MCF 10A (cell line): ENCODE results near the gene DAAM1. TPM values are rescaled to one million over a fixed set of nuclear protein-coding genes. Genes with fewer than 3 reads are reported as not detected.

Experiments used
- BruUV-seq: library from RNA; stranded (reverse); fragments of 400-500 nt; replicated peaks from 2 replicates; lab custom pipeline; 2021; lab: Mats Ljungman, UMichigan
- CTCF ChIA-PET: fragments of 300-600 bp; sonication (Branson Sonifier 250); formaldehyde crosslinking; extraction: SDS; loops from one replicate; lab custom pipeline; 2021; ENCODE audit warnings: antibody characterized with exemption, inconsistent platforms; lab: Yijun Ruan, JAX
- POLR2A ChIA-PET: fragments of 300-600, 350-650 bp; sonication (Branson Sonifier 250); formaldehyde crosslinking; extraction: SDS; loops from one replicate; lab custom pipeline; 2020; ENCODE audit warnings: antibody characterized with exemption, inconsistent platforms; lab: Yijun Ruan, JAX
- DNase-seq: peaks from one replicate; pipeline ENCODE4 v3.0.0-alpha.2; 2018; ENCODE audit not compliant: unreplicated experiment
- H3K27ac Mint-ChIP-seq: one replicate; pipeline ENCODE4 v1.8.0; 2022; ENCODE audit warnings: mild to moderate bottlenecking, low read depth, mixed read lengths; ENCODE audit not compliant: unreplicated experiment
- H3K27me3 Mint-ChIP-seq: one replicate; pipeline ENCODE4 v1.8.0; 2022; ENCODE audit warnings: mixed read lengths; ENCODE audit not compliant: insufficient read depth, unreplicated experiment
- H3K36me3 Mint-ChIP-seq: one replicate; pipeline ENCODE4 v1.8.0; 2022; ENCODE audit warnings: mild to moderate bottlenecking, moderate library complexity, mixed read lengths; ENCODE audit not compliant: insufficient read depth, unreplicated experiment
- H3K4me1 Mint-ChIP-seq: one replicate; pipeline ENCODE4 v1.8.0; 2022; ENCODE audit warnings: mixed read lengths; ENCODE audit not compliant: insufficient read depth, unreplicated experiment
- H3K4me3 Mint-ChIP-seq: one replicate; pipeline ENCODE4 v1.8.0; 2022; ENCODE audit warnings: mild to moderate bottlenecking, moderate library complexity, mixed read lengths; ENCODE audit not compliant: unreplicated experiment
- H3K9me3 Mint-ChIP-seq: one replicate; pipeline ENCODE4 v1.8.0; 2022; ENCODE audit warnings: mixed read lengths; ENCODE audit not compliant: unreplicated experiment
- intact Hi-C: fragments of 100-400 bp; cut with micrococcal nuclease; formaldehyde crosslinking; loops from 2 replicates; pipeline ENCODE4 v1.14.1; 2022
- total RNA-seq: library from RNA; stranded (reverse); gene quantifications from 2 replicates; pipeline ENCODE4 v1.2.3, GENCODE V29; 2022
- TF ChIP-seq, protein P1 (sequence below): fragments of 200-600 bp; IDR thresholded peaks from one replicate; pipeline ENCODE4 v1.8.0; 2022; ENCODE audit warnings: antibody characterized with exemption, mild to moderate bottlenecking; ENCODE audit not compliant: unreplicated experiment

DAAM1 gene
- total RNA-seq, 1 experiment from 2014 or later: 27.4 TPM

DNA sequence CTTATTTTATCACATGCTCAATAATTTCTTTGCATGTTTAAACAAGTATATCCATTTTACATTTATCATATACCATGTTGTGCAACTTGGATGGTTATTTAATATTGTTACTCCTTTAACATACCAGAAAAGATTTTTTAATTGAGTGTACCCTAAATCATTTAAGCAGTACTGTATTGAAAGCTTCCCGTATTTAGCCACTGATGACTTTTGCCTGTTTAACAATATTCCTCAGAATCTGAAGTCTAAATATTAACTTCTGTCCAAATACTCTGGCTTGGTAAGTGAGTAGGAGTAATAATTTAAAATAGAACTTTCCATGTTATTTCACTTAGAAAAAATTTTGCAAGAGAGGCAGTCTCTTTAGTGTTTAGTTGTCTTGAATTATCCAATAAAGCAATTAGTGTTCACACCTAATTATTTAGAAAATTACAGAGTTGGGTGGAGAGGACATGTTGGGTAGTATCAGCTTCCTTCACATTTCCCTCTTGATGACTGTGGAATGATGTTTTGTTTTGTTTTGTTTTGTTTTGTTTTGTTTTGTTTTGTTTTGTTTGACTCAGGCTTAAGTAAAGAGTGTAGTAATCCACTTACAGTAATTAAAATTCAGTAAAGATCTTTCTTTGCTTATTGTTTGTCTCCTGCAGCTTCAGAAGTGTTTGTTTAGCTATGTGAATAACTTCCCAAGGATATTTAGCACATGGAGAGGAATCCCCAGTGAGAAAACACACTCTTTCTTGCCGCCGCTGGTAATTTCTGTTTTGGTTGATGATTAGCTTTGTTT is 59.5 kb downstream of the DAAM1 start:
- Mint-ChIP-seq H3K36me3 (no peaks in the 10 kb centered on the region), H3K4me1 (peaks cover 6% of the 10 kb centered on the region), H3K27ac (no peak overlapping the region), H3K9me3 (no peaks in the 10 kb centered on the region), H3K27me3 (no peaks in the 10 kb centered on the region), H3K4me3 (no peak overlapping the region)
- no TSS peak for BruUV-seq
- ChIA-PET CTCF (no interaction called here), POLR2A (interaction anchor here (0.6 to 1.2 kb wide), 2 partner anchors 20 to 308 kb away, joined by 3 read pairs; no protein-coding TSS in a partner anchor)
- DNase-seq: no peak
- TF ChIP-seq, protein P1, sequence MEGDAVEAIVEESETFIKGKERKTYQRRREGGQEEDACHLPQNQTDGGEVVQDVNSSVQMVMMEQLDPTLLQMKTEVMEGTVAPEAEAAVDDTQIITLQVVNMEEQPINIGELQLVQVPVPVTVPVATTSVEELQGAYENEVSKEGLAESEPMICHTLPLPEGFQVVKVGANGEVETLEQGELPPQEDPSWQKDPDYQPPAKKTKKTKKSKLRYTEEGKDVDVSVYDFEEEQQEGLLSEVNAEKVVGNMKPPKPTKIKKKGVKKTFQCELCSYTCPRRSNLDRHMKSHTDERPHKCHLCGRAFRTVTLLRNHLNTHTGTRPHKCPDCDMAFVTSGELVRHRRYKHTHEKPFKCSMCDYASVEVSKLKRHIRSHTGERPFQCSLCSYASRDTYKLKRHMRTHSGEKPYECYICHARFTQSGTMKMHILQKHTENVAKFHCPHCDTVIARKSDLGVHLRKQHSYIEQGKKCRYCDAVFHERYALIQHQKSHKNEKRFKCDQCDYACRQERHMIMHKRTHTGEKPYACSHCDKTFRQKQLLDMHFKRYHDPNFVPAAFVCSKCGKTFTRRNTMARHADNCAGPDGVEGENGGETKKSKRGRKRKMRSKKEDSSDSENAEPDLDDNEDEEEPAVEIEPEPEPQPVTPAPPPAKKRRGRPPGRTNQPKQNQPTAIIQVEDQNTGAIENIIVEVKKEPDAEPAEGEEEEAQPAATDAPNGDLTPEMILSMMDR: no peak
- intact Hi-C loops: no loop called here

DNA sequence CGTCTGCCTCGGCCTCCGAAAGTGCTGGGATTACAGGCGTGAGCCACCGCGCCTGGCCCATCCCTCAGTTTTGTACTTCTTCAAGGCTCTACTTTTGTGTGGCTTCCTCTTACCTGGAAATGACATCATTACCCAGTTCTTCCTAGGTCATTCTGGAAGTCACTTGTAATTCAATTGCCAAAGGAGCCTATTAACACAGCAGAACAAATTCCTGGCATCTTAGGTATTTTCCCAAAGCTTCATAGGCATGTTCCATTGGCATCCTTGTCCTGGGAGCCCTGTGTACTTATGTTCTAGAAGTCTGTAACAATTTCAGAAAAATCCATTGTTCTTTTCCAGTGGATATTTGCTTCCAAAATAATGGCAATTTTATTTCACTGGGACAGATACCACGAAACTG is 60.6 kb downstream of the DAAM1 start:
- no peak for DNase-seq

DNA sequence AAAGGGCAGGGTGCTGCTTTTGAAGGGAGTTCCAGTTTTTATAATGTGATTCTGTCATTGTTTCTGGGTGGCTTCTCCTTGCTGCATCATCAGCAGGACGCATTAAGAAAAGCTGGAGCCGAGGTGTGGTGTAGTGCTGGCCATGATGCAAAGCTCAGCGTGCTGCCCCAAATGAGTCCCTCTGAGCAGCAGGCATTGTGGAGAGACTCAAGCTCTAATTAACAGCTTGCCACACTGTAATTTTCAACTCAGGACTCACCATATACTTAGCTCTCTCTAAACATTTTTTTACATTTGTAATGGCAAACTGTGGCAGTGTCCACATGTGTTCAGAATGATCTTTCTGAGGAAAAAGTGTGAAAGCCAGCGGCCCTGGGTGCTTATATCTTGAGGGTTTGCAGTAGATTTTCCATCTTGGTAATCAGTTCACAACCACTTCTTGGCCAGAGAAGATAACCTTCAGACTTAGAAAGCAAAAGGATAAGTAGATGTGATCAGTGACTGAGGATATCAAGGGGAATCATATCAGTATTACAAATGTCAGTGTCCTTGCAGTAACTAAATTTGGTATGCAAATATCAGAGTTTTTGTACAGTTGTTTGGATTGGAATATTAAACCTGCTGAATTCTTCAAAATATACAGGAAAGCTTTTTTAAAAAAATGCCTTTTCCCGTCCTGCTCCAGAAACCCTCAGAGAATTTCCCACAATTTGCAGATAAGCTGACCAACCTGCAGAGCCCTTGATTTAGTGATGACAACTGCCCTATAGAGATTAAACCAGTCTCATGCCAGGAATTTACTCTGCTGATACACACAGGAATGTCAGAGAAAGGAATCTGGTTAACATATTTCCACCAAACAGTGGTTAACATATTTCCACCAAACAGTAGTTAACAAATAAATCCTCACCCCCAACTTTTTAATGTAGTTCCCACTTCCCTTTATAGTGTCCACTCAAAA is 63.6 kb downstream of the DAAM1 start:
- no peaks in the 10 kb centered on the region for H3K9me3 Mint-ChIP-seq
- POLR2A ChIA-PET: interaction anchor here (0.9 to 1.3 kb wide), 2 partner anchors 15 to 19 kb away, joined by 3 read pairs; no protein-coding TSS in a partner anchor

More for the DNA sequence above, 60.6 kb downstream of the DAAM1 start:
- H3K27me3 Mint-ChIP-seq: no peaks in the 10 kb centered on the region
- no TSS peak for BruUV-seq
- no peaks in the 10 kb centered on the region for H3K9me3 Mint-ChIP-seq
- no peak overlapping the region for H3K27ac Mint-ChIP-seq
- H3K4me1 Mint-ChIP-seq: peaks cover 7% of the 10 kb centered on the region
- no peaks in the 10 kb centered on the region for H3K36me3 Mint-ChIP-seq
- intact Hi-C loops: no loop called here
- TF ChIP-seq, protein P1: no peak
- CTCF ChIA-PET: interaction anchor here (0.5 kb wide), 1 partner anchor 129 kb away, joined by 3 read pairs; no protein-coding TSS in a partner anchor
- POLR2A ChIA-PET: no interaction called here
- H3K4me3 Mint-ChIP-seq: no peak overlapping the region

More for the DNA sequence above, 63.6 kb downstream of the DAAM1 start:
- Mint-ChIP-seq H3K4me1 (peaks cover 10% of the 10 kb centered on the region), H3K36me3 (peaks cover 2% of the 10 kb centered on the region), H3K27ac (peak overlapping the region; percentile 18), H3K27me3 (no peaks in the 10 kb centered on the region), H3K4me3 (no peak overlapping the region)
- TF ChIP-seq, protein P1: no peak
- CTCF ChIA-PET: no interaction called here
- intact Hi-C loops: no loop called here
- BruUV-seq: no TSS peak
- DNase-seq: no peak
